C4-2B (cell line): Measurements from ENCODE around the gene KBTBD8.

Source experiments
- H3K27ac ChIP-seq: fragments of 450-650 bp; 2 replicates; pipeline ENCODE4 v1.5.1; 2017
- ZFX ChIP-seq: fragments of 450-650 bp; IDR thresholded peaks from 2 replicates; pipeline ENCODE4 v1.6.1; 2017
- TF ChIP-seq, protein P1 (sequence below): fragments of 450-650 bp; conservative IDR thresholded peaks from 2 replicates; pipeline ENCODE4 v1.5.1; 2017; ENCODE audit warnings: mild to moderate bottlenecking

The KBTBD8 gene

DNA sequence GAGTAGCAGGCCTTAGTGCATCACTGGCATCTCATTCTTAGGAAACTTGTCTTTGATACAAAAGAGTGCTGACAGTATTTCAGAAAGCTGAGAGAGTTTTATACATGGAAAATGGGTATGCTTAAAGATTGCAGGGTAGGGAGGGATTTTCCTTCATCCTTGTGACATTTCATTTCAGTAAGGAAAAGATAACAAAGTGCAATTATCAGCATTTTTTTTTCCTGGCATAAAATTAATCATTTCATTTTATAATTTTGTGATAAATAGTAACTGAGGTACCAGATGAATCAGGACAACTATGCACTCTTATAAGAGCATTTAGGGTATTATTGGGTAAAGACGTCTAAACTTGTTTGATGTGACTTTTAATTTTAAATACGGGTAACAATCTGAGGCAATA lies 10.3 kb downstream of the KBTBD8 start:
- no peak overlapping the region for H3K27ac ChIP-seq
- TF ChIP-seq, protein P1, sequence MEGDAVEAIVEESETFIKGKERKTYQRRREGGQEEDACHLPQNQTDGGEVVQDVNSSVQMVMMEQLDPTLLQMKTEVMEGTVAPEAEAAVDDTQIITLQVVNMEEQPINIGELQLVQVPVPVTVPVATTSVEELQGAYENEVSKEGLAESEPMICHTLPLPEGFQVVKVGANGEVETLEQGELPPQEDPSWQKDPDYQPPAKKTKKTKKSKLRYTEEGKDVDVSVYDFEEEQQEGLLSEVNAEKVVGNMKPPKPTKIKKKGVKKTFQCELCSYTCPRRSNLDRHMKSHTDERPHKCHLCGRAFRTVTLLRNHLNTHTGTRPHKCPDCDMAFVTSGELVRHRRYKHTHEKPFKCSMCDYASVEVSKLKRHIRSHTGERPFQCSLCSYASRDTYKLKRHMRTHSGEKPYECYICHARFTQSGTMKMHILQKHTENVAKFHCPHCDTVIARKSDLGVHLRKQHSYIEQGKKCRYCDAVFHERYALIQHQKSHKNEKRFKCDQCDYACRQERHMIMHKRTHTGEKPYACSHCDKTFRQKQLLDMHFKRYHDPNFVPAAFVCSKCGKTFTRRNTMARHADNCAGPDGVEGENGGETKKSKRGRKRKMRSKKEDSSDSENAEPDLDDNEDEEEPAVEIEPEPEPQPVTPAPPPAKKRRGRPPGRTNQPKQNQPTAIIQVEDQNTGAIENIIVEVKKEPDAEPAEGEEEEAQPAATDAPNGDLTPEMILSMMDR: no peak
- TF ChIP-seq ZFX: no peak

DNA sequence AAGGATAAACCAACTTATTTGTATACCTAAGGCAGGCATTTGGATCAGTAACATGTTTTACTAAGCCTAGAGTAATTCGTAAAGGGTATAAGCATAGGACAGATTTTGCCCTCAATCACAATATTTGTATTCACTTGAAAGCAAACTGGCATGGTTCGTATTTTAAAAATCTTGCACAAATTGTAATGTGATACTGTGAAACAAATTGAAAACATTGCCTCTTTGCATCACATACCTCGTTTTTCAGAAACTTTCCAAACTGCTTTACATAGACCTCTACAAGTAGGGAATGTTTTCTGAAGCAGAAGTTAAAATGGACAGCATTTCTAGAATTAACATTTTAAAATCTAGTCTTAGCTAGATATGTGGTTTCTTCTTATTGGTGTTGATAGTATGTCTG lies 11.6 kb downstream of the KBTBD8 start:
- H3K27ac ChIP-seq: no peak overlapping the region

DNA sequence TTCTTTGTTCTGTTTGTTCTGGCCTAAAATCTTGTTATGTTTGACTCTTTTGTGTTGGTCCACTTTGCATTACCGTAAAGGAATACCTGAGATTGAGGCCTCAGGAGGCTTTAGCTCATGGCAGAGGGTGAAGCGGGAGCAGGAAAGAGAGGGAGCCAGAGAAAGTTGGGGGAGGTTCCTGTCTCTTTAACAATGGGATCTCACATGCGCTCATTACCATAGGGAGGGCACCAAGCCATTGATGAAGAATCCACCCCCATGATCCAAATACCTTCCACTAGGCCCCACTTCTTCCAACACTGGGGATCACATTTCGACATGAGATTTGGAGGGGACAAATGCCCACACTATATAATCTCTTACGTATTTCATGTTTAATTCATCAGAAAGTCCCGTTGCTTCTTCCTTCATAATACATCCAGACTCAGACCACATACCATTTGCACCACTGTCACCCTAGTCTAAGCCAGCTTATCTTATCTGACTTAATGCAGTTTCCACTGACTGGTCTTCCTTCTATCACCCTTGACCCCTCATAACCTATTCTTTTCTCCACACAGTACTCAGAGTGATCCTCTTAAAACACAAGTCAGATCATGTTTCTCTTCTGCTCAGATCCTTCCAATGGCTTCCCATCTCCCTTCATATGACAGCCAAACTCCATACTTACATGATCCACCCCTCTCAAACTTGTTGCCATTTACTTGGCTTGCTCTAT lies 13.5 kb downstream of the KBTBD8 start:
- TF ChIP-seq, protein P1: no peak
- no peak for TF ChIP-seq ZFX
- H3K27ac ChIP-seq: no peak overlapping the region

More for the DNA sequence above, 11.6 kb downstream of the KBTBD8 start:
- TF ChIP-seq ZFX: no peak
- TF ChIP-seq, protein P1: no peak

DNA sequence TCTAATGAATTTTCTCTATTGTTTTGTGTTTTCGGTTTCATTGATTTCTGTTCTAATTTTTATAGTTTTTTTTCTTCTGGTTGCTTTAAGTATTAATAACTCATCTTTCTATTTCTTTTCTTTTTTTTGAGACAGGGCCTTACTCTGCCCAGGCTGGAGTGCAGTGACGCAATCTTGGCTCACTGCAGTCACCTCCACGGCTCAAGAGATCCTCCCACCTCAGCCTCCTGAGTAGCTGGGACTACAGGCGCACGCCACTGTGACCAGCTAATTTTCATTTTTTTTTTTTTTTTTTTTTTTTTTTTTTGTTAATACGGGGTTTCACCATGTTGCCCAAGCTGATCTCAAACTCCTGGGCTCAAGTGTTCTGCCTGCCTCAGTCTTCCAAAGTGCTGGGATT lies 14.5 kb downstream of the KBTBD8 start:
- no peak overlapping the region for H3K27ac ChIP-seq
- TF ChIP-seq, protein P1: no peak
- no peak for TF ChIP-seq ZFX

DNA sequence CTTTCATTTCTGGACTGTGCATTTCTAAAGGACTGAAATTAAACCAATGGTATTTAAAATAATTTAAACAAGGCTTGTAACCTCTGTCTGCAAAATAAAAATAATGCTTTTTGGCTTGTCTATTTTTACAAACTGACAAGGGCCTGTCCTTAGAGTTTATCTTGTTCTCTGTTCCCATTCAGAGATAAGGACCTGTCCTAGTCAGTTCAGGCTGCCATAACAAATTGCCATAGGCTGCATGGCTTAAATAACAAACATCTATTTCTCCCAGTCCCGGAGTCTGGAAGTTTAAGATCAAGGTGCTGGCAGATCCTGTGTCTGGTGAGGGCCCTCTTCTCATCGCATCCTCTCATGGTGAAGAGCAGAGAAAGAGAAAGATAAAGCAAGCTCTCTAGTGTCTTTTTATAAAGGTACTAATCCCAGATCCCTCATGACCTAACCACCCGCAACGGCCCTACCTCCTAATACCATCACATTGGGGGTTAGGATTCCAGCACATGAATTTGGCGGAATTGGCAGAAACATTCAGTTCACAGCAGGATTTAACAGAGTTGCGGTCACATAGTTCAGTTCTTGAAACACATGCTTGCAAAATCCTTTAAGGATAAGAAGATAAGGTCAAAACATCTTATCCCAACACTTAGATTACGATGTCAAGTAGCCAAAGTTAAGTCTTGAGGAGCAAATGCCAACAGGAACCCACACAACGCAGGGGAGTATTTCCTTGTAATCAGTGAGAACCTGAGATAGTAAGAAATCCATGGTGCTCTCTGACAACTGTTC lies 17.8 kb downstream of the KBTBD8 start:
- TF ChIP-seq, protein P1: no peak
- TF ChIP-seq ZFX: no peak
- H3K27ac ChIP-seq: no peak overlapping the region

DNA sequence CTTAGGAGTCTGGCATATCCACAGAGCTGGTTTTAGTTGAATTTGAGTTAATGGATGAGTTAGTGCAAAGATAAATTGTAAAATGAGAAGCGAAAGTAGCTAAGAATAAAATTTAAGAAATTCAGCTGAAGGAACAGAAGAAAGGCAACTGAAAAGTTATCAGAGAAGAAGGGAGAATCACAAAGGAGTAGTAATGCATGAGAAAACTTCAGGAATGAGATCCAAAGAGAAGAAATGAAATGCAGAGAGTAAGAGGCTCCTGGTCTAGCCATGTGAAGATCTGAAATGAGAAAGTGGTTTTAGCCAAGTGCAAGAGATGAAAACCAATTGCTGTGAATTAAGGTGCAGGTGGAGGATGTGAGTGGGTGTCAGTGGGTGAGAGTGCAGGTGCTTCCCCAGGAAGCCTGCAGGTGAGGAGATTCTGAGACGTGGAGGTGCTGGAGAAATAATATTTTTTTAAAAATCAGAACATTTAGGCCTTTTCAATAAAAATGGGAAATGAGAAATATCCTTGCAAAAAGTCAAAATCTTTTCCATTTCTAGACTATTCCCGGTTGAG lies 18.5 kb downstream of the KBTBD8 start:
- no peak overlapping the region for H3K27ac ChIP-seq
- TF ChIP-seq ZFX: no peak
- TF ChIP-seq, protein P1: no peak

DNA sequence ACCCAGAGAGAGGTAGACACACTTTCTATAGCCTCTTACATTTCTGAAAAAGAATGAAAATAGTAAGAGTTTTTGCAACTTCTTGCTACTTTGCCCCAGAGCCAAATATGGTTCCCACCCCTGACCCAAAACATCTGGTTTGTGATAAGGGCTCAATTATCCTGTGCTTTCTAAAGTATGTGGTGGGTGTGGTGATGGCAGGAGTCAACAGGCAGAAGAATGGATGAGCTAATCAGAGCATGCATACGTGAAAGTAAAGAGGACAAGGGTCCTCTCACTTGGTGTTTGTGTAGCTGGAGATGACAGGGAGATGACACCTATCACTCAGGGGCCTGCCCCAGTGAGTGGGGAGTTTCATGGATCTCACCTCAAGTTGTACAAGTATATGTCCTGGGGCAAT lies 19.1 kb downstream of the KBTBD8 start:
- TF ChIP-seq, protein P1: no peak
- TF ChIP-seq ZFX: no peak
- no peak overlapping the region for H3K27ac ChIP-seq
